ENCODE measurements around the gene MLPH.

DNA sequence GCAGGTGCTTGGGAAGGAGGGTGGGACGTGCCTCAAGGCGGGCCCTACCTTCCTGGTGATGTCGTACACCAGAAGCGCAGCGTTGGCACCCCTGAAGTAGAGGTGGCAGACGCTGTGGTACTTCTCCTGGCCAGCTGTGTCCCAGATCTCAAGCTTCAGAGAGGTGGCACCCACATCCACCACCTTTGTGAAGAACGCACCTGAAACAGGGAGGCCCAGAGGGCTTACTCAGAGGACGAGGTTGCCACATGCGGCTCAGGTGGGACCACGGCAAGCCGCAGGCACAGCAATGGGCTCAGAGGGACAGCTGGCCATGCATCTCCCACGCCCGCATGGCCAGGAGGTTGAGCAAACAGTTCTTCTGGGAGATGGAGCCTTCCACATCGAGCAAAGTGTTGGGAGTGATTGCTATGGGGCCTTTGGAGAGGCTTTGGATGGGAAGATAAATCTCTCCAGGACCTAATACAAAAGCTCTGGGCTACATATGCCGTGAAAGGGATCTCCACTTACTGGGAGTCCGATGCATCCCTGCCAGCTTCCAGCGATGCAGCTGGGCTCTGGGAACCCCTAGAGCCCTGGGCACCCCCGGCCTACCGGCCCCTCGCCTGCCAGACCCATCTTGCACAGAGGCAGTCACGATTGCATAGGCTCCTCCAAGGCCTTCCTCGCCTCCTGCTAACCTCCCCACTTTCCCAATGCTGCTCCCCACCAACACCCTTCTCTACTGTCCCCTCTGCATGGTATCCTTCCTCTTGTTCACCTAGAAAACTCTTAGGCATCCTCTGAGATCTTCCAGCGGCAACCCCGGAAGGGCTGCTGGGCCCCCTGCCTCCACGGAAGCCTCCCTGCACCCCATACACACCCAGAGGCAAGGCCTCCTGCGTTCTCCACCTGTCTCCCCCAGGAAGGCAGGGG is 91.2 kb downstream of the MLPH start:
- TF ChIP-seq, protein P1, sequence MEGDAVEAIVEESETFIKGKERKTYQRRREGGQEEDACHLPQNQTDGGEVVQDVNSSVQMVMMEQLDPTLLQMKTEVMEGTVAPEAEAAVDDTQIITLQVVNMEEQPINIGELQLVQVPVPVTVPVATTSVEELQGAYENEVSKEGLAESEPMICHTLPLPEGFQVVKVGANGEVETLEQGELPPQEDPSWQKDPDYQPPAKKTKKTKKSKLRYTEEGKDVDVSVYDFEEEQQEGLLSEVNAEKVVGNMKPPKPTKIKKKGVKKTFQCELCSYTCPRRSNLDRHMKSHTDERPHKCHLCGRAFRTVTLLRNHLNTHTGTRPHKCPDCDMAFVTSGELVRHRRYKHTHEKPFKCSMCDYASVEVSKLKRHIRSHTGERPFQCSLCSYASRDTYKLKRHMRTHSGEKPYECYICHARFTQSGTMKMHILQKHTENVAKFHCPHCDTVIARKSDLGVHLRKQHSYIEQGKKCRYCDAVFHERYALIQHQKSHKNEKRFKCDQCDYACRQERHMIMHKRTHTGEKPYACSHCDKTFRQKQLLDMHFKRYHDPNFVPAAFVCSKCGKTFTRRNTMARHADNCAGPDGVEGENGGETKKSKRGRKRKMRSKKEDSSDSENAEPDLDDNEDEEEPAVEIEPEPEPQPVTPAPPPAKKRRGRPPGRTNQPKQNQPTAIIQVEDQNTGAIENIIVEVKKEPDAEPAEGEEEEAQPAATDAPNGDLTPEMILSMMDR (IDR thresholded peaks at IDR 0.05): no peak
- TF ChIP-seq EP300 (IDR thresholded peaks at IDR 0.05; ENCODE audit: low read depth) (no peak), POLR2AphosphoS5 (IDR thresholded peaks at IDR 0.05) (no peak), POLR2A (IDR thresholded peaks at IDR 0.05) (no peak)

All from transverse colon (tissue), 4 donors.